Renal pelvis (tissue), 4 donors: ENCODE data around the gene EIF2S3. TPM values are rescaled to one million over a fixed set of nuclear protein-coding genes. Genes with fewer than 3 reads are reported as not detected.

ENCODE experiments used
- DNase-seq: peaks from one replicate; pipeline ENCODE4 v3.0.0-alpha.2; 2013
- polyA plus RNA-seq, 3 donors: library from polyadenylated mRNA; unstranded; fragments of 120-200 nt; gene quantifications; one replicate each; pipeline ENCODE4 v1.2.1, GENCODE V29; 2013; ENCODE audit not compliant: insufficient read length in 3 of 3

Gene EIF2S3
- polyA plus RNA-seq, 3 donors: 150 to 231 (median 185) TPM

DNA sequence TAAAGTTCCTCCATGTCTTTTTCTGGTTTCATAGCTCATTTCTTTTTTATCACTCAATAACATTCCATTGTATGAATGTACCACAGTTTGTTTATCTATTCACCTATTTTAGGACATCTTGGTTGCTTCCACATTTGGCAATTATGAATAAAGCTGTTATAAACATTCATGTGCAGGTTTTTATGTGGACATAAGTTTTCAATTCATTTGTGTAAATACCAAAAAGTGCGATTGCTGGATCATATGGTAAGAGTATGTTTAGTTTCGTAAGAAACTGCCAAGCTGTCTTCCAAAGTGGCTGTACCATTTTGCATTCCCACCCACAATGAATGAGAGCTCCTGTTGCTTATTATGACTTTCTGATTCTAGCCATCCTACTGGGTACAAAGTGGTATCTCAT is 58.4 kb downstream of the EIF2S3 start:
- DNase-seq: no peak

DNA sequence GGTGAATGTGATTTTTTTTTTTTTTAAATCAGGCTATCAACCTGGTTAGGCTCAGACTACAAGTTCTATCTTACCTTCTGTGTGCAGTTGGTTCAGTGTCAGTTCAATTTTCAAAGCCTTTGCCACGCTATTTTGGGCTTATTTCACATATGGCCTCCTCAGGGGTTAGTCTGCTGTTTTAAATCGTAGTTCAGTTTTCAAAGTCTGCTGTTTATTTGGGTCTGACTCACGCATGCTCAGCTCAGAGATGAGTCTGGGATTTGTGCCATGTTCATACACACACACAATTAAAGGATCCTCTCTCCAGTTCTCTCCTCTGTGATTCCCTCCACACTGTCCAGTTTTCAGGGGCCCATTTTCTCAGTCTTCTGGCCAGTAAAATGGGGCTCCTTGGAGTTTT is 62.5 kb downstream of the EIF2S3 start:
- DNase-seq: no peak

DNA sequence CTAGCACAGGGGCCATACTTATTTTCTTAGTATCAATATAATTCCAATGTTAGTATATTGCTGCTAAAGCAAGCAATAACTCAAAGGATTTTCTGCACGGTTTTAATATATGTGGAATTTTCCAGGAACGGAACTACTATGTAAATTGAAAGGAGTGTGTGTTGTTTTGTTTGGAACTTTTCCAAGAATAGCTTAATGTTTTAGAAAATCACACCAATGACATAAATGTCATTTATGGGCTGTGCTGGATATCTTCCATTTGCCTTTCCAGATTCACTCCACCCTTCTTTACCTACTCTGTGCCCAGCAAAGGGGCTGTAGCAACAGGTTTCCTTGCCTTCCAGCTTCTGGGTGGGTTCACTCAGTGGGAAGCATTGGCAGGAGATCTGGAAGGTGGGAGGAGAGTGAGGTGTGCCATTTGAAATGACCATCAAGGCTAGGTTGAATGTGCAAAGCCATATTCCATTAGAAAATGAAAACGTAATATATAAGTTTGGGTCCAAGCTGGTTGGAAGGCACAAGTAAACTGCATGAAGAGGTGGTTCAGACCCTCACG is 69.6 kb downstream of the EIF2S3 start:
- no peak for DNase-seq

DNA sequence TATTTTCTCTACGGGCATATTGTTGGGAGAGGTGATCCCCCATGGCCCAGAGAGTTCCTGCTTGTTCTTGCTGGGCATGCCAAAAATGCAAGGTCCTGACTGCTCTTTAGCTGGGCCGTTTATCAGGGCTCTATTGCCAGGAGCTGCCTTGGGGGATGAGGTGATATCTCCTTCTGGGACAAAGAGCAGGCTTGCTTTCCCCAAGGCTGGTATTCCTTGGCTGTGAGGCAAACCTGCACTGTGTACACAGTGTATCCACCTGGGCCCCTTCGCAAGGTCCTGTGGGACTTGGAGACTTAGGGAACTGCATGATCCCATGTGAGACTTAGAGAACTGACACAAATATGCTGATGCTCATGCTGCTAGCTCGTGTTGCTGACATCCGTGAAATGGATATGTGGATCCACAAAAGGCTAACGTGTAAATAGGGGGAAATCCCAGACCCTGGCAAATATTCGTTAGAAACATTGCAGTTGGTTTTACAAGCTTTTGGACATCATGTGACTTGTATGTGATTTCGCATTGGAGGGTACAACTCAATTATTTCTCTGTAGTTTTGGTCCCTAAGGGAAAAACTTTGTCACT is 70.4 kb downstream of the EIF2S3 start:
- no peak for DNase-seq

Other genes starting within 250 kb of the EIF2S3 start
- gene APOO, start 147.0 kb upstream of the EIF2S3 start, polyA plus RNA-seq: 10 to 100 TPM; 32.7 to 36.8 (median 34.7) TPM
- gene CXorf58, start 146.9 kb upstream of the EIF2S3 start, polyA plus RNA-seq: under 1 TPM; 0.21 to 0.34 (median 0.21) TPM
- gene KLHL15, start 27.8 kb upstream of the EIF2S3 start, polyA plus RNA-seq: 10 to 100 TPM; 12.3 to 14.2 (median 14.0) TPM
- gene ZFX, start 94.8 kb downstream of the EIF2S3 start, polyA plus RNA-seq: 10 to 100 TPM; 25.5 to 48.7 (median 29.9) TPM